ENCODE results near the gene PRR13. TPM values are rescaled to one million over a fixed set of nuclear protein-coding genes. Genes with fewer than 3 reads are reported as not detected.
A peak's percentile ranks its signal among the peaks of the same experiment; 100 is the strongest.

Gene PRR13
- total and polyA plus RNA-seq, 2 of the 8 experiments (the other 6 are each of a cell fraction or from before 2014, with no cell fraction given): 82.9 to 185 TPM

DNA sequence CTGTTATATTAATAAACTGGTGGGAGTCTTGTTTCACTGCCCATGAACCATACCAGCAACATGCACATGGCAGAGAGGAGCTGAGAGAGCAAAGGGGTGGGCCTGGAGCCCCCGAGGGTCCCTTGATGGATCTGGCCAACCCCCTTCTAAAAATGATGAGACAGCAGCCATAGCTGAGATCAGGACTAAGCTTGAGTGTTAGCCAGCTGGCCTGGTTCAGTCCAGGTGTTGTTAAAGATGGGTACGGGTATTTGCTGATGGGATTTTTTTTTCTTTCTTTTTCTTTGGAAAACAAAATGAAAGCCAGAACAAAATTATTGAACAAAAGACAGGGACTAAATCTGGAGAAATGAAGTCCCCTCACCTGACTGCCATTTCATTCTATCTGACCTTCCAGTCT lies 26.3 kb downstream of the PRR13 start:
- Histone ChIP-seq H2BK5ac (ENCODE audit: low read depth, low read length) (no peak overlapping the region), H2AK5ac (ENCODE audit: low read depth, low read length) (no peak overlapping the region), H3K9ac (replicated peaks in 1 of 4; ENCODE audit: extremely low read depth in 1 of 4, low read depth in 3 of 4, low read length in 3 of 4) (no peak overlapping the region), H3K27me3 (replicated peaks in 1 of 4; ENCODE audit: control insufficient read depth in 3 of 4, extremely low read depth in 1 of 4, insufficient read depth in 3 of 4, low read length in 3 of 4) (no peaks in the 10 kb centered on the region), H3K4me1 (replicated peaks in 1 of 4; ENCODE audit: control insufficient read depth in 3 of 4, insufficient read depth in 4 of 4, low read length in 3 of 4) (peaks cover 0 to 3% (median 0%) of the 10 kb centered on the region in 4 experiments; a peak in 2 of 7 replicates), H2BK20ac (ENCODE audit: low read length) (no peak overlapping the region), H3K36me3 (ENCODE audit: control insufficient read depth in 2 of 4, insufficient read depth in 4 of 4, low read length in 3 of 4) (peaks cover 84 to 100% (median 93%) of the 10 kb centered on the region in 4 experiments), H3K56ac (replicated peaks; ENCODE audit: insufficient read length, low read depth, low read length) (no peak overlapping the region), H2BK12ac (ENCODE audit: low read depth, low read length) (no peak overlapping the region), H4K91ac (replicated peaks; ENCODE audit: insufficient read length, low read length) (no peak overlapping the region), H2AFZ (ENCODE audit: low read length) (no peak overlapping the region), H4K8ac (ENCODE audit: extremely low read depth, insufficient read depth, low read length) (no peak overlapping the region), H3K4me3 (ENCODE audit: extremely low read depth in 1 of 4, insufficient read depth in 2 of 4, low read depth in 3 of 4, low read length in 4 of 4) (no peak overlapping the region), H3K14ac (ENCODE audit: insufficient read length) (no peak overlapping the region), H3K4me2 (ENCODE audit: insufficient read depth in 1 of 2, low read depth in 2 of 2, low read length in 2 of 2) (no peak overlapping the region), H3K18ac (ENCODE audit: extremely low read depth, low read length) (no peak overlapping the region), H2BK120ac (replicated peaks; ENCODE audit: low read depth, low read length) (no peak overlapping the region), H4K5ac (ENCODE audit: insufficient read length, low read depth, low read length) (no peak overlapping the region), H2BK15ac (ENCODE audit: low read length) (no peak overlapping the region), H3K4ac (replicated peaks; ENCODE audit: insufficient read length, low read depth, low read length) (no peak overlapping the region), H3K79me1 (ENCODE audit: low read depth, low read length) (peaks cover 7% of the 10 kb centered on the region), H4K20me1 (replicated peaks in 1 of 2; ENCODE audit: control insufficient read depth in 1 of 2, insufficient read depth in 2 of 2, low read length in 2 of 2) (peaks cover 36 to 40% of the 10 kb centered on the region in 2 experiments), H3K27ac (ENCODE audit: low read depth, low read length) (no peak overlapping the region), H3K9me3 (ENCODE audit: insufficient read depth in 2 of 2, low read depth in 1 of 2, low read length in 1 of 2) (no peaks in the 10 kb centered on the region), H3K23me2 (ENCODE audit: low read depth, low read length) (no peaks in the 10 kb centered on the region; the same call in 1 of the 2 replicates), H3K23ac (ENCODE audit: insufficient read length) (no peak overlapping the region), H3K79me2 (ENCODE audit: control insufficient read depth in 1 of 2, insufficient read depth in 2 of 2, low read length in 2 of 2) (peaks cover 0 to 63% of the 10 kb centered on the region in 2 experiments; a peak in 2 of 4 replicates)
- POLR2A ChIA-PET (ENCODE audit: partially characterized antibody): interaction anchor here (0.6 to 67.0 kb wide), 7 partner anchors 0 to 259 kb away, joined by 3 to 3397 read pairs (median 4); partner anchors contain the start of genes MAP3K12, NPFF, PCBP2 and PRR13
- FAIRE-seq (no peak), DNase-seq (ENCODE audit: low read depth in 1 of 2, low spot score in 2 of 2) (no peak)
- TF ChIP-seq USF2 (IDR thresholded peaks at IDR 0.05; ENCODE audit: low read length) (no peak), POLR2A (IDR thresholded peaks at IDR 0.05; ENCODE audit: control extremely low read depth in 1 of 2, low read depth in 2 of 2, low read length in 2 of 2) (peak in 1 of 2 experiments; percentile 57; a peak in 1 of 3 replicates), BACH1 (IDR thresholded peaks at IDR 0.05; ENCODE audit: low read length) (no peak)
- CTCF ChIA-PET (ENCODE audit: partially characterized antibody): interaction anchor here (0.6 to 2.0 kb wide), 5 partner anchors 8 to 15 kb away, joined by 3 to 6 read pairs (median 3); no protein-coding TSS in a partner anchor
- 100% methylated on average over 2 of the region's 2 CpGs; no CpG with 5 or more reads in 1 of the 2 experiments for WGBS, 2 experiments (ENCODE audit: extremely low coverage in 1 of 2, insufficient coverage in 1 of 2, insufficient read length in 1 of 2, insufficient replicate concordance in 2 of 2, low coverage in 1 of 2, low lambda C conversion rate in 2 of 2, missing lambda C conversion rate in 1 of 2)
